GM19455 (cell line): ENCODE data around the gene YAF2.

ENCODE experiments used
- ATAC-seq: cut with Tn5 transposase; IDR thresholded peaks from one replicate; pipeline ENCODE4 v1.9.1; 2021; ENCODE audit not compliant: unreplicated experiment

YAF2 gene

DNA sequence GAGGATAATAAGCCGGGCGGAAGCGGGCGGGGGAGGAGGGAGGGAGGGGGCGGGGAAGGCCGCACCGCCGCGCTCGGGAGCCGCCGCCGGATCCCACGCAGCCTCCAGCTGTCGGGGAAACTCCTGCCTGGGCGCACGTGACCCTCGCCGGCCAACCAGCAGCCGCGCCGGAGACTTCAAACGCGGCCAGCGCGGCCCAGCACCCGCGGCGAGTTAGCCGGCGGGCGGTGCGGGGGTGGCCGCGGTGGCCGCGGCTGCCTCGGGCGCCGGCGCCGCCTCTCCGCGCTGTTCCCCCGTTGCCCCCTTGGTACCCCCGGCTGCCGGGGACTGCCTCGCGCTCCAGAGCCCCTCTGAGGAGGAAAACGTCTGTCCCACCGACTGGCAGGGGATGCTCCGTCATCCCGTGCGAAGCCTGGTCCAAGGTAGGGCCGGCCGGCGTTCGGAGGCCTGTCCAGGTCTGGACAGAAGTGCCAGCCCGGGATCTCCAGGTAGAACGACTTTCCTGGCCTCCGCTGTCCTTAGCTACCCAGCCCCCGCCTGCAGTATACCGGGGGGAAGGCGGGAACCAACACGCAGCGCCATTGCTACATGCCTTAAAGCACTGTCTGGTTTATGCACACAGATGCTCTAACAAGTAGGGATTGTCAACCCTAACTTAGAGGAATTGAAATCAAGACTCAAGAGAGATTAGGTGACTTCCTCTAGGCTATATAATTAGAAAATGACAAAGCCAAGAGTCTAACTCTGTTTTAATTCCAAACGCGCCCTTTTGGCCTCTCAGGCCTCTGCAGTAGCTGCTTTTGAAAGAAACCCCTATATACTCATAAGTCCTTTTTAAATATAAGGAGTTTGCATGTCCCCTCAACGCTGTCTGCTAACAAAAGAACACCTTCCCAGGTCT is at the start of gene YAF2:
Gene YAF2 (minus strand): TSS at position 9 of the 901 bp plus-strand sequence. CDS start 68 bp downstream, outside the sequence.
- ATAC-seq = peak; percentile 76

DNA sequence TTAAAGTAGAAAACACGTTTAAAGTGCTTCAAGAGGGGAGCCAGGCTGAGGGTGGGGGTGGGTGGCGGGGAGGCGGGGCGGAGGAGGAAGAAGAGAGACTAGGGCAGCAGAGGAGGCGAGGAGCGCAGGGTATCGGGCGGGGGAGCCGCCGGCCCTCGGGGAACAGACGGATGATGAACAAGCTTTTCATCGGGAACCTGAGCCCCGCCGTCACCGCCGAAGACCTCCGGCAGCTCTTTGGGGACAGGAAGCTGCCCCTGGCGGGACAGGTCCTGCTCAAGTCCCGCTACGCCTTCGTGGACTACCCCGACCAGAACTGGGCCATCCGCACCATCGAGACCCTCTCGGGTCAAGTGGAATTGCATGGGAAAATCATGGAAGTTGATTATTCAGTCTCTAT is 48.7 kb upstream of the YAF2 start:
- ATAC-seq = no peak

GRCh38 chr12:42285431-42285830 is 47.4 kb upstream of the YAF2 start:
- ATAC-seq = no peak

GRCh38 chr12:42284876-42285275 is 46.8 kb upstream of the YAF2 start:
- no peak for ATAC-seq

- no peak for ATAC-seq
Measured at GRCh38 chr12:42284157-42284556, 46.1 kb upstream of the YAF2 start.

GRCh38 chr12:42283739-42284138 is 45.7 kb upstream of the YAF2 start:
- no peak for ATAC-seq

- no peak for ATAC-seq
Measured at GRCh38 chr12:42282294-42282693, 44.2 kb upstream of the YAF2 start.

GRCh38 chr12:42281844-42282243 is 43.8 kb upstream of the YAF2 start:
- no peak for ATAC-seq

GRCh38 chr12:42281278-42281677 is 43.2 kb upstream of the YAF2 start:
- no peak for ATAC-seq

DNA sequence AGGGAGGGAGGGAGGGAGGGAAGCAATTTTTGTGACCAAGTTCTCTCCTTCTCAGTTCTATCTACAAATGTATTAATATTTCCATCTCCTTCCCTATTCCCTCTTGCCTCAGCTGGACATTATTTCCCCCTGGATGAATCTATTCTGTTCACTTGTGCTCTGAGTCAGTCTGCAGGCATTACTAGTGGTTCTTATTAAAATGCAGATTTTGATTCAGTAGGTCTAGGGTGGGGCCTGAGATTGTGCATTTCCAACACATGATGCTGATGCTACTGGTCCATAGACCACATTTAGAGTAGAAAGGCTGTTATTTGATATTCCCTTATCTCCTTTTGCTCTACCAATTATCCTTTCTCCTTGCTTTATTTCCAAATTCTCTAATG is 40.1 kb upstream of the YAF2 start:
- no peak for ATAC-seq

DNA sequence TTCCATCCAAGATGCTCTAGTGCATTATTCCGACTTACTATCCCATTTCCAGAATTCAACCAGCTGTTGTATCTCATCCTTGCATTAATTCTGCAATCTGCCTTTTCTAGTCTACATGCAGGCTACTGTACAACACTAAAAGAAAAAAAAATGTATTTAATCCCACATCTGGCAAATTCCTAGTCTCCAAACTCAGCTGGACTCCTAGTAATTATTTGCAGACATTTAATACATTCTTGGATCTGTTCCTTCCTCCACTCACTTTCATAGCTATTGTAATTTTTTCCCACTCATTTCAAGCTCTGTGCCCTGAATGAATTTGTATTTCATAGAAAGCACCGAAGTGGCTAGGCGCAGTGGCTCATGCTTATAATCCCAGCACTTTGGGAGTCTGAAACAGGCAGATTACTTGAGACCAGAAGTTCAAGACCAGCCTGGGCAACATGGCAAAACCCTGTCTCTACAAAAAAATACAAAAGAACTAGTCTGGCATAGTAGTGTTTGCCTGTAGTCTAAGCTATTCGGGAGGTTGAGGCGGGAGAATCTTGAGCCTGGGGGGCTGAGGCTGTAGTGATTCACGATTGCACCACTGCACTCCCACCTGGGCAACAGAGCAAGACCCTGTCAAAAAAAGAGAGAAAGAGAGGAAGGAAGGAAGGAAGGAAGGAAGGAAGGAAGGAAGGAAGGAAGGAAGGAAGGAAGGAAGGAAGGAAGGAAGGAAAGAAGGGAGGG is 39.5 kb upstream of the YAF2 start:
- ATAC-seq = no peak

- ATAC-seq = no peak
Measured at GRCh38 chr12:42275499-42275898, 37.5 kb upstream of the YAF2 start.

DNA sequence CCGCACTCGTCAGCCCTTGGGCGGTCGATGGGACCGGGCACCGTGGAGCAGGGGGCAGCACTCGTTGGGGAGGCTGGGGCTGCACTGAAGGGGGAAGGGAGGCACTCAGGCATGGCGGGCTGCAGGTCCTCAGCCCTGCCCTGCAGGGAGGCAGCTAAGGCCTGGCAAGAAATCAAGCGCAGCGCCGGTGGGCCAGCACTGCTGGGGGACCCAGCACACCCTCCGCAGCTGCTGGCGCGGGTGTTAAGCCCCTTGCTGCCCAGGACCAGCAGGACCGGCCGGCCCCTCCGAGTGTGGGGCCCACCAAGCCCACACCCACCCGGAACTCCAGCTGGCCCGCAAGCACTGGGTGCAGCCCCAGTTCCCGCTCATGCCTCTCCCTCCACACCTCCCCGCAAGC is 35.7 kb upstream of the YAF2 start:
- no peak for ATAC-seq

GRCh38 chr12:42270596-42270995 is 32.5 kb upstream of the YAF2 start:
- no peak for ATAC-seq

- no peak for ATAC-seq
Measured at GRCh38 chr12:42267413-42268190, 29.6 kb upstream of the YAF2 start.

- ATAC-seq = no peak
Measured at GRCh38 chr12:42266579-42267230, 28.7 kb upstream of the YAF2 start.

DNA sequence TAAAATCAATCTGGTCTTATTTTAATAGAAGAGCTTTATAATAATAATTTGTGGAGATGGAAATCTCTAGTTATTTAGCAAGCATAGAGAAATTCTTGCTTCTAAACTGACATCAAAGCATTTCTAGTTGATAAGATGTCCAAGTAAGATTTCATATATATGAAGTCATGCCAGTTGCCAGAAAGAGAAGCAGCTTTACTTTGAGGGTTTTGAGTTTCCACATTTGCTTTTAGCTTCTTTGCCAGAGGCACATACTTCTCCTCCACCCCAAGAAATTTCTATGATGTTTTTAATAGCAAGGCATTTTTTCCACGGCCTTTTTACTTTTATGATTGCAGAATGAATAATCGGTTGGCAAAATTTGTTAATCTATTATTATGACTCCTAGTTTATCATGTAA is 24.2 kb upstream of the YAF2 start:
- ATAC-seq = no peak

DNA sequence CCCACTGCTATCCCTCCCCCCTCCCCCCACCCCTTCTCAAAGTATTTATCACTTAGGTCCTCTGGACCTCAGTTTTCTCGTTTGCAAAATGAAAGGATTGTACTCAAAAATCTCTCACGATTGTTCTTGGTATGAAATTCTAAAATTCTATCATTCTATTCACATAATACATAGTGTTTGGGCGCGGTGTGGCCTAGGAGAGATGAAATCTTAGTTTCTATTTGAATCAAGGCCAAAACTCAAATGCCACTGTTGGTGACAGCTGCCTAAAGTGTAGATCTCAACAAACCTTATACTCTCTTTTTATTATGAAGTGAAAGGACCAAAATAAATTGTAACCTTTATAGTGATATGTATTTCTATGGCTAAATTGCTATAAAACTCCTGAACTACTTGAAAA is 23.7 kb upstream of the YAF2 start:
- ATAC-seq = no peak

DNA sequence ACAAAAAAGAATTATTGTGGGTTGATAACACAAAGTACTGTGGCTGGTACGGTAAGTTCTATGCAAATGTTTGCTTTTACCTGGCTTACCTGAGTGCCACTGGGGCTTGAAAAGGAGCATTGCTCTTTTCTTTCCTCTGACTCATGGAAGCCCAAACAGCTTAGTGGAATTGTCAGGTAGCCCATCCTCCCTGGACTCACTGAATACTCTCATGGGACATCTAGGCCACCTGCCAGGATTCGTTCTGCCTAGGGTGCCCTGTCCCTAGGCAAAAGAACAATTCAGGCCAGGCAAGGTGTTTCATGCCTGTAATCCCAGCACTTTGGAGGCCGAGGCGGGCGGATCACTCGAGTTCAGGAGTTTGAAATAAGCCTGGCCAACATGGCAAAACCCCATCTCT is 22.5 kb upstream of the YAF2 start:
- ATAC-seq = no peak

DNA sequence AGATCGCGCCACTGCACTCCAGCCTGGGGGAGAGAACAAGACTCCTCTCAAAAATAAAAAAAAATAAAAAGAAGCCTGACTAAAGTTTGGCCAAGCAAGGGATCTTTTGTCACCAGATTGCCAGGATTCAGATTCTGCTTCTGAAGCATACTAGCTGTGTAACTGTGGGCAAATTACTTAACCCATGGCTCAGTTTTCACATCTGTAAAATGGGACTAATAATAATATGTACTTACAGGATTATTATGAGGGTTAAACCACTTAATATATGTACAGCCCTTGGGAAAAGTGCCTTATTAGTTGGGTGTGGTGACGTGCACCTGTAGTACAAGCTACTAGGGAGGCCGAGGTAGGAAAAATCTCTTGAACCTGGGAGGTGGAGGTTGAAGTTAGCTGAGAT is 21.7 kb upstream of the YAF2 start:
- no peak for ATAC-seq

- ATAC-seq = no peak
Measured at GRCh38 chr12:42255866-42256261, 17.8 kb upstream of the YAF2 start.
